Mucosa of descending colon (tissue), 3 donors: ENCODE results near the gene FARP1. TPM values are rescaled to one million over a fixed set of nuclear protein-coding genes. Genes with fewer than 3 reads are reported as not detected.

ENCODE experiments used
- ATAC-seq: fragments of 200-7000 bp; cut with Tn5 transposase; one replicate; pipeline ENCODE4 v1.9.1; 2020; ENCODE audit warnings: mild to moderate bottlenecking, moderate library complexity
- DNase-seq, 3 donors: peaks; one replicate each; pipeline ENCODE4 v3.0.0-alpha.2; 2020
- H3K36me3 ChIP-seq: fragments of 200-600 bp; one replicate; pipeline ENCODE4 v1.8.0; 2021; ENCODE audit warnings: low read depth, mild to moderate bottlenecking
- H3K4me1 ChIP-seq: fragments of 200-600 bp; one replicate; pipeline ENCODE4 v1.8.0; 2021; ENCODE audit warnings: low read depth, mild to moderate bottlenecking
- H3K4me3 ChIP-seq: fragments of 200-600 bp; one replicate; pipeline ENCODE4 v1.8.0; 2021; ENCODE audit warnings: mild to moderate bottlenecking
- H3K9me3 ChIP-seq: fragments of 200-600 bp; one replicate; pipeline ENCODE4 v1.8.0; 2021; ENCODE audit warnings: mild to moderate bottlenecking
- CTCF ChIP-seq: fragments of 200-600 bp; IDR thresholded peaks from one replicate; pipeline ENCODE4 v1.8.0; 2022; ENCODE audit warnings: antibody characterized with exemption, mild to moderate bottlenecking
- intact Hi-C, 2 donors: fragments of 100-400 bp; cut with DNase I in 1 of 2; cut with micrococcal nuclease in 1 of 2; formaldehyde crosslinking; loops; one replicate each; pipeline versions ENCODE4 v1.11.0 to v1.11.1; 2022; cut with DNase I, micrococcal nuclease
- total RNA-seq, 3 donors: library from RNA; stranded (reverse); fragmentation: NEBNext Ultra II Directional in 2 of 3; extraction: Animal tissue kit (Norgen Biotek cat#: 25700) in 2 of 3; gene quantifications; one replicate each; pipeline versions ENCODE4 v1.2.1 to v1.2.4, GENCODE V29; 2021 to 2023
- donor health status: DM: no; HTN: no; CAD: no; lungs with moderate emphysema.
- donor health status: DM: no; HTN: no; CAD: no.
- donor health status: DM: no; HTN: yes; CAD: no.

FARP1 gene
- total RNA-seq, 3 donors from 2014 or later = 44.4 to 111 (median 53.6) TPM

- no peak for DNase-seq
- no peak for TF ChIP-seq CTCF
- Histone ChIP-seq H3K36me3 (no peaks in the 10 kb centered on the region), H3K4me1 (no peaks in the 10 kb centered on the region), H3K9me3 (no peaks in the 10 kb centered on the region), H3K4me3 (no peak overlapping the region)
- intact Hi-C loops = no loop called here
- ATAC-seq = no peak
Observed at GRCh38 chr13:98147521-98147920, 4.6 kb downstream of the FARP1 start.

- Histone ChIP-seq H3K36me3 (no peaks in the 10 kb centered on the region), H3K9me3 (no peaks in the 10 kb centered on the region), H3K4me3 (no peak overlapping the region), H3K4me1 (no peaks in the 10 kb centered on the region)
- ATAC-seq = no peak
- intact Hi-C loops = no loop called here
- DNase-seq = no peak
- TF ChIP-seq CTCF = no peak
Observed at GRCh38 chr13:98150832-98151479, 8.1 kb downstream of the FARP1 start.

- Histone ChIP-seq H3K9me3 (no peaks in the 10 kb centered on the region), H3K4me3 (no peak overlapping the region), H3K36me3 (no peaks in the 10 kb centered on the region), H3K4me1 (no peaks in the 10 kb centered on the region)
- intact Hi-C loops = no loop called here
- TF ChIP-seq CTCF = no peak
- DNase-seq (no peak), ATAC-seq (no peak)
Observed at GRCh38 chr13:98155475-98156109, 12.7 kb downstream of the FARP1 start.

GRCh38 chr13:98156259-98156658 lies 13.4 kb downstream of the FARP1 start:
- no peak for DNase-seq
- Histone ChIP-seq H3K36me3 (no peaks in the 10 kb centered on the region), H3K4me1 (no peaks in the 10 kb centered on the region), H3K9me3 (no peaks in the 10 kb centered on the region), H3K4me3 (no peak overlapping the region)
- TF ChIP-seq CTCF = no peak
- ATAC-seq = no peak
- intact Hi-C loops = no loop called here

GRCh38 chr13:98157188-98157587 lies 14.3 kb downstream of the FARP1 start:
- DNase-seq = no peak
- Histone ChIP-seq H3K36me3 (no peaks in the 10 kb centered on the region), H3K4me1 (no peaks in the 10 kb centered on the region), H3K9me3 (no peaks in the 10 kb centered on the region), H3K4me3 (no peak overlapping the region)
- intact Hi-C loops = no loop called here
- no peak for ATAC-seq
- no peak for TF ChIP-seq CTCF
